ENCODE measurements around the gene SLC8A2.

Gene SLC8A2

DNA sequence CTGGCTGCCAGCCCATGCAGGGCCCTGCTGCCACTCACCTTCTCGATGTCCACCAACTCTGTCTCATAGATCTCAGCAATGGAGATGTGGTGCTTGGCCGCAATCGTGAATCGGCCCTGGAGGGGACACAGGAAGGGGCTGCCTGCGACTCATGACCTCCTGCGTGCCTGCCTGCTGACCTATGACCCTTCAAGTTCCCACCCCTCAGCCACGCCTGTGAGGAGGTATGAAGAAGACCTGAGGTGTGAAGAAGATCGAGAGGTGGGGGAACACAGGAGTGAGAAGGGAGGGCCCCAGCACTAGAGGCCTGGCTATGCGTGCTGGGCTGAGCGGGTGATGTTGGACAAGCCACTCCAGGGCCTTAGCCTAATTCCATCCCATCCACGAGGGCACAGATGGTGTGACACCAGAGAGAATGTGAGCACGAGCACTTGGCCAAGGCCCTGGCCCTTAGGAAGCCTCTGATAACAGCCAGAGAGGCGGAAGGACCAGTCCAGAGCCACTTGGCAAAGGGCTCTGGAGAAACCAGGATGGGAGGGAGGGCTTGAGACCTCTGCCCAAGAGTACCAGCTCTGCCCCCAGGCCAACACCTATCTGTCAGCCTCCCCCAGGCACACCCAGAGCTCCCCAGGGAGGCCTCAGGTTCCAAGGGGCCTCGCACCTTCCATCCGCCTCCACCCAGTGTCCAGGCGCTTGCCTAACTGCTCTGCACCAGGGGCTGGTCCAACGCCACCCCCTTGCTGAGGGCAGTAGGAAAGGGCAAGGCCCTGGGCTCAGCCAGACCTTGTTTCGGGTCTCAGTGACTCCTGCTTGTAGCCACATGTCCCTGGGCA is 21.9 kb upstream of the SLC8A2 start:
- peaks cover 66% of the 10 kb centered on the region for H3K36me3 ChIP-seq (ENCODE audit: control insufficient read depth, insufficient read depth, low read length)
- H3K27me3 ChIP-seq (ENCODE audit: control insufficient read depth, insufficient read depth, low read length) = no peaks in the 10 kb centered on the region
- no peak overlapping the region for H3K4me3 ChIP-seq (ENCODE audit: low read depth, low read length)
- peaks cover 7% of the 10 kb centered on the region; the same call in 1 of the 2 replicates for H3K4me1 ChIP-seq (ENCODE audit: control insufficient read depth, insufficient read depth, low read length)
- no peaks in the 10 kb centered on the region for H3K9me3 ChIP-seq (ENCODE audit: control insufficient read depth, insufficient read depth, low read depth, low read length)
- H3K9ac ChIP-seq (ENCODE audit: low read length) = peak overlapping the region; percentile 23
- no peak overlapping the region for H3K27ac ChIP-seq (ENCODE audit: low read depth, low read length)

GRCh38 chr19:47492571-47493377 is 21.1 kb upstream of the SLC8A2 start:
- no peaks in the 10 kb centered on the region for H3K9me3 ChIP-seq (ENCODE audit: control insufficient read depth, insufficient read depth, low read depth, low read length)
- peaks cover 67% of the 10 kb centered on the region for H3K36me3 ChIP-seq (ENCODE audit: control insufficient read depth, insufficient read depth, low read length)
- H3K27ac ChIP-seq (ENCODE audit: low read depth, low read length) = no peak overlapping the region
- peaks cover 7% of the 10 kb centered on the region; the same call in 1 of the 2 replicates for H3K4me1 ChIP-seq (ENCODE audit: control insufficient read depth, insufficient read depth, low read length)
- H3K27me3 ChIP-seq (ENCODE audit: control insufficient read depth, insufficient read depth, low read length) = no peaks in the 10 kb centered on the region
- H3K4me3 ChIP-seq (ENCODE audit: low read depth, low read length) = no peak overlapping the region
- peak overlapping the region; percentile 23 for H3K9ac ChIP-seq (ENCODE audit: low read length)

- H3K9ac ChIP-seq (ENCODE audit: low read length) = no peak overlapping the region
- peaks cover 62% of the 10 kb centered on the region for H3K36me3 ChIP-seq (ENCODE audit: control insufficient read depth, insufficient read depth, low read length)
- no peak overlapping the region for H3K4me3 ChIP-seq (ENCODE audit: low read depth, low read length)
- H3K27ac ChIP-seq (ENCODE audit: low read depth, low read length) = no peak overlapping the region
- H3K9me3 ChIP-seq (ENCODE audit: control insufficient read depth, insufficient read depth, low read depth, low read length) = no peaks in the 10 kb centered on the region
- peaks cover 7% of the 10 kb centered on the region; the same call in 1 of the 2 replicates for H3K4me1 ChIP-seq (ENCODE audit: control insufficient read depth, insufficient read depth, low read length)
- no peaks in the 10 kb centered on the region for H3K27me3 ChIP-seq (ENCODE audit: control insufficient read depth, insufficient read depth, low read length)
These were observed 20.4 kb upstream of the SLC8A2 start for GRCh38 chr19:47492137-47492533.

DNA sequence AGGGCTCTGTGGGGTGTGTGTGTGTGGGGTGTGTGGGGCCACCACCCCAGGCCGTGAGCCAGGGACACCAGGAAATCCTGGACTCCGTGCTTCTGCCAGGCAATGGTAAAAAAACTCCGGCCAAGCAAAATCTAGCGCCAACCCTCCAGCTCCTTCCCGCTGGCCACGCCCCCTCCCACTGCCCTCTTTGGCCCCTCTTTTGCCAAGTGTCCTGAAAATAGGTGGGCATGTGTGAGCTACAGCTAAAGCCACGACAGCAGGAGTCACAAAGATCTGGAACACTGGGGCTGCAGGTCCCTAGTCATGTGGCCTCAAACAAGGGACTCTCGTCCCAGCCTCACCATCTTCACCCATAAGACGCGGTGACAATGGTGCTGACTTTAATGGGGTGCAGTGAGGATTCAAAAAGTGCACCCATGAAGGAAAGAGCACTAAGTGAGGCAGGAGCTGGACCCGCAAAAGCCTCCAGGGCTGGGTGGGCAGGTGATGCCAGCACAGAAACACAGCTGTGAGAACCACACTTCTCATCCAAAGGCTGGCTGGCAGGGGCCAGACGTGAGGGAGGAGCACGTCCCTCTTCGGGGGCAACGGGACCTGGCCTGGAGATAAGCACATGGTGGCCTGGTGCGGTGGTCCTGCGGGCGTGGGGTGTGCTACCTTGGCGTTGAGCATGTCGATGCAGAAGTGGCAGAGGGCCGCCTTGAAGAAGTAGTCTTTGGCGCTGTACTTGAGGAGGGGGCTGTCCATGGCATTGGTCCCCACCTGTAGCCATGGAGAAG is 19.9 kb upstream of the SLC8A2 start:
- no peak overlapping the region for H3K4me3 ChIP-seq (ENCODE audit: low read depth, low read length)
- peaks cover 56% of the 10 kb centered on the region for H3K36me3 ChIP-seq (ENCODE audit: control insufficient read depth, insufficient read depth, low read length)
- no peak overlapping the region for H3K9ac ChIP-seq (ENCODE audit: low read length)
- peaks cover 7% of the 10 kb centered on the region; the same call in 1 of the 2 replicates for H3K4me1 ChIP-seq (ENCODE audit: control insufficient read depth, insufficient read depth, low read length)
- no peaks in the 10 kb centered on the region for H3K27me3 ChIP-seq (ENCODE audit: control insufficient read depth, insufficient read depth, low read length)
- H3K9me3 ChIP-seq (ENCODE audit: control insufficient read depth, insufficient read depth, low read depth, low read length) = no peaks in the 10 kb centered on the region
- no peak overlapping the region for H3K27ac ChIP-seq (ENCODE audit: low read depth, low read length)

- Histone ChIP-seq H3K27me3 (ENCODE audit: control insufficient read depth, insufficient read depth, low read length) (no peaks in the 10 kb centered on the region), H3K27ac (ENCODE audit: low read depth, low read length) (no peak overlapping the region), H3K9ac (ENCODE audit: low read length) (no peak overlapping the region), H3K9me3 (ENCODE audit: control insufficient read depth, insufficient read depth, low read depth, low read length) (no peaks in the 10 kb centered on the region), H3K4me3 (ENCODE audit: low read depth, low read length) (no peak overlapping the region), H3K4me1 (ENCODE audit: control insufficient read depth, insufficient read depth, low read length) (peaks cover 7% of the 10 kb centered on the region; the same call in 1 of the 2 replicates), H3K36me3 (ENCODE audit: control insufficient read depth, insufficient read depth, low read length) (peaks cover 54% of the 10 kb centered on the region)
These were observed 19.2 kb upstream of the SLC8A2 start for GRCh38 chr19:47490847-47491246.

GRCh38 chr19:47490031-47490430 is 18.3 kb upstream of the SLC8A2 start:
- Histone ChIP-seq H3K9me3 (ENCODE audit: control insufficient read depth, insufficient read depth, low read depth, low read length) (no peaks in the 10 kb centered on the region), H3K4me3 (ENCODE audit: low read depth, low read length) (no peak overlapping the region), H3K4me1 (ENCODE audit: control insufficient read depth, insufficient read depth, low read length) (peaks cover 7% of the 10 kb centered on the region; the same call in 1 of the 2 replicates), H3K9ac (ENCODE audit: low read length) (no peak overlapping the region), H3K27me3 (ENCODE audit: control insufficient read depth, insufficient read depth, low read length) (no peaks in the 10 kb centered on the region), H3K27ac (ENCODE audit: low read depth, low read length) (no peak overlapping the region), H3K36me3 (ENCODE audit: control insufficient read depth, insufficient read depth, low read length) (peaks cover 57% of the 10 kb centered on the region)

DNA sequence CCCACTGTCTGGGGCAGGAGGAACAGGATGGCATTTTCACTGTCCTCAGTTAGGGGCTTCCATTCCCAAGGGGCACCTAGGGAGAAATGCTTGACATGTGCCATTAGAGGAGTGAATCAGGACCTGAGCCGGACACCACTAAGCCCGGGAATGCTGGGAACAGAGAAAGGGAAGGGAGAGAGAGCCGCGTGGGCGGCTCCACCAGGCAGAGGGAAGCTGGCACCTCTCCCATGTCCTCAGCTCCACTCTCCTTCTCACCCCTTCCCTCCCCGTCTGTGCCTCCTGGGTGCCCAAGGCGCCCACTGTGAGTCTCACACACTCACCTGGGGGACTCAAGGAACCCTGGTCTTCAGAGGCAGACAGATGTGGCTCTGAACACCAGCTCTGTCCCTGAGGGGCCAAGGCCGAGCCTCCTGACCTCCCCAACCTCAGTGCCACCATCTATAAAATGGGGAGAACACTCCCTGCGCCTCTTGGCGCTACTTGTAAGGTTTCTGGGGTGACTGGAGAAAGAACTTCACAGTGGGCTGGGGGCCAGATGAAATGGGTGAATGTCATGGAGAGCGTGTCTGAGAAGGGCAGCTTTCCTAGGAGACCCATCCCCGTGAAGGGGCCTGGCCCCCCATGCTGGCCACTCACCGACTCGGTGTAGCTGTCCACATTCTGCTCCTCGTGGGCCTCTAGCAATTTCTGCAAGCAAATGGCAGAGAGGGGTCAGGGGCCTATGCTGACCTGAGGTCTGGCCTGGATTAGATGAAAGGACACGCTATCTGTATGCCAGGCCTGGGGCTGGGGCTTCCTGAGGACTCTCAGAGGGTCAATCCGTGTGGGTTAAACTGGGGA is 17.6 kb upstream of the SLC8A2 start:
- Histone ChIP-seq H3K27me3 (ENCODE audit: control insufficient read depth, insufficient read depth, low read length) (no peaks in the 10 kb centered on the region), H3K27ac (ENCODE audit: low read depth, low read length) (no peak overlapping the region), H3K9me3 (ENCODE audit: control insufficient read depth, insufficient read depth, low read depth, low read length) (no peaks in the 10 kb centered on the region), H3K4me1 (ENCODE audit: control insufficient read depth, insufficient read depth, low read length) (peaks cover 7% of the 10 kb centered on the region; the same call in 1 of the 2 replicates), H3K9ac (ENCODE audit: low read length) (no peak overlapping the region), H3K36me3 (ENCODE audit: control insufficient read depth, insufficient read depth, low read length) (peaks cover 56% of the 10 kb centered on the region), H3K4me3 (ENCODE audit: low read depth, low read length) (no peak overlapping the region)

- no peak overlapping the region for H3K9ac ChIP-seq (ENCODE audit: low read length)
- no peak overlapping the region for H3K27ac ChIP-seq (ENCODE audit: low read depth, low read length)
- no peaks in the 10 kb centered on the region for H3K9me3 ChIP-seq (ENCODE audit: control insufficient read depth, insufficient read depth, low read depth, low read length)
- H3K4me3 ChIP-seq (ENCODE audit: low read depth, low read length) = no peak overlapping the region
- H3K27me3 ChIP-seq (ENCODE audit: control insufficient read depth, insufficient read depth, low read length) = no peaks in the 10 kb centered on the region
- peaks cover 3% of the 10 kb centered on the region; the same call in 1 of the 2 replicates for H3K4me1 ChIP-seq (ENCODE audit: control insufficient read depth, insufficient read depth, low read length)
- H3K36me3 ChIP-seq (ENCODE audit: control insufficient read depth, insufficient read depth, low read length) = peaks cover 49% of the 10 kb centered on the region
These were observed 16.1 kb upstream of the SLC8A2 start for GRCh38 chr19:47487551-47488515.

DNA sequence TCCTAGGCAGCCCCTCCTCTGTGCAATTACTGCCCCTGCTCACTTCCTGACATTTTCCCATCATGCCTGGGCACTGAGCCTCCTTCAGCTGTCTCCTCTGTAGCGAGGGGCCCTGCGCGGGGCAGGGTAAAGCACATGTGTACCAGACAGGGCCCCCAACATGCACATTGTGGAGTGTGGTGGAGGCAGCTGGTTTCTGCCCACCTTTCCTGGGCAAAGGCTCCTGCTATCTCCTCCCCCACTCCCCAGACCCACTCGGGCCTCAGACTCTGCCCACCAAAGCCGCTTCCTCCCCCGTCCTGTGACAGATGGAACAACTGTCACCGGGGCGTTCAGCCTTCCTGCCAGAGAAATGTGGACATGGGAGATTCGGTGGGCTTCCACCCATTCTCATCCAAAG is 15.2 kb upstream of the SLC8A2 start:
- Histone ChIP-seq H3K9me3 (ENCODE audit: control insufficient read depth, insufficient read depth, low read depth, low read length) (no peaks in the 10 kb centered on the region), H3K27ac (ENCODE audit: low read depth, low read length) (no peak overlapping the region), H3K27me3 (ENCODE audit: control insufficient read depth, insufficient read depth, low read length) (no peaks in the 10 kb centered on the region), H3K9ac (ENCODE audit: low read length) (no peak overlapping the region), H3K4me1 (ENCODE audit: control insufficient read depth, insufficient read depth, low read length) (peaks cover 3% of the 10 kb centered on the region; the same call in 1 of the 2 replicates), H3K4me3 (ENCODE audit: low read depth, low read length) (no peak overlapping the region), H3K36me3 (ENCODE audit: control insufficient read depth, insufficient read depth, low read length) (peaks cover 44% of the 10 kb centered on the region)
